C4-2B (cell line): ENCODE results near the gene RMP24.

Experiments used
- ZFX ChIP-seq: fragments of 450-650 bp; IDR thresholded peaks from 2 replicates; pipeline ENCODE4 v1.6.1; 2017
- TF ChIP-seq, protein P1 (sequence below): fragments of 450-650 bp; conservative IDR thresholded peaks from 2 replicates; pipeline ENCODE4 v1.5.1; 2017; ENCODE audit warnings: mild to moderate bottlenecking

DNA sequence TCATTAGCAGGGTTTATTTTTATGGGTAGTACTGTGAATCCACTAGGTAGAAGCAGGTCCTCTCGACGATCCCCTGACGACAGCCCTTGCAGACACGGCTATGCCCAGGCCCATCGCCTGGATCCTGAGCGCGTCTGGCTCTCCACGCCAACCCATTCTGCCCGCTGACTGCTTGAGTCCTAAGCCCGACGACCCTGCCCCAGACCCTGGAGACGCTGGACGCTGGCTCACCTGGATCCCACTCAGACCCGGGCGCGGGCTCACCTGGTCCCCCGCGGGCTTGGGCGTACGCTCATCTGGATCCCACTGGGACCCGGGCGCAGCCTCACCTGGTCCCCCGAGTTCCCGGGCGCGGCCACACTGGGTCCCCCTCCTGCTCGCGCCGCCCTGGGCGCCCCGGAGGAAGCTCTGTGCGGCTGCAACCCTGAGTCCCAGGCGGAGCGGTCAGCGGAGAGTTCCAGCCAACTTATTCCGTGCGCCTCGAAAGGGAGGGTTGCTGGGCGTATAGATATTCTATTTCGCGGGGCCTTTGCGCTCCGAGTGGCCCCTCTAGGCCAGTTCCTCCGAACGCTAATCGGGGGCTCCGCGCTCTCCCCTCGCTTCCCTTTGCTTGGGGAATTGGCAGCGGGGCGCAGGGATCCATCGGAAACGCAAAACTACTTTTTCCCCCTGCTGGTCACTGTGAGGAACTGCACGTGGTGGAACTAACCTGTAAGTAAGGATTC is 22.4 kb upstream of the RMP24 start:
- TF ChIP-seq, protein P1, sequence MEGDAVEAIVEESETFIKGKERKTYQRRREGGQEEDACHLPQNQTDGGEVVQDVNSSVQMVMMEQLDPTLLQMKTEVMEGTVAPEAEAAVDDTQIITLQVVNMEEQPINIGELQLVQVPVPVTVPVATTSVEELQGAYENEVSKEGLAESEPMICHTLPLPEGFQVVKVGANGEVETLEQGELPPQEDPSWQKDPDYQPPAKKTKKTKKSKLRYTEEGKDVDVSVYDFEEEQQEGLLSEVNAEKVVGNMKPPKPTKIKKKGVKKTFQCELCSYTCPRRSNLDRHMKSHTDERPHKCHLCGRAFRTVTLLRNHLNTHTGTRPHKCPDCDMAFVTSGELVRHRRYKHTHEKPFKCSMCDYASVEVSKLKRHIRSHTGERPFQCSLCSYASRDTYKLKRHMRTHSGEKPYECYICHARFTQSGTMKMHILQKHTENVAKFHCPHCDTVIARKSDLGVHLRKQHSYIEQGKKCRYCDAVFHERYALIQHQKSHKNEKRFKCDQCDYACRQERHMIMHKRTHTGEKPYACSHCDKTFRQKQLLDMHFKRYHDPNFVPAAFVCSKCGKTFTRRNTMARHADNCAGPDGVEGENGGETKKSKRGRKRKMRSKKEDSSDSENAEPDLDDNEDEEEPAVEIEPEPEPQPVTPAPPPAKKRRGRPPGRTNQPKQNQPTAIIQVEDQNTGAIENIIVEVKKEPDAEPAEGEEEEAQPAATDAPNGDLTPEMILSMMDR: peak; percentile 85
- no peak for TF ChIP-seq ZFX
